ENCODE measurements around the gene ENTPD1. TPM values are rescaled to one million over a fixed set of nuclear protein-coding genes. Genes with fewer than 3 reads are reported as not detected.
A peak's percentile ranks its signal among the peaks of the same experiment; 100 is the strongest.
"Not testable (repeated sequence)": the region's sequence is repeated elsewhere in the genome, so short reads cannot be mapped to it uniquely, and the experiment has no call there.

ENTPD1 gene
- total RNA-seq, 2 experiments from 2014 or later = 2.5 to 2.8 TPM

GRCh38 chr10:95889830-95890229 lies 133.9 kb downstream of the ENTPD1 start:
- Mint-ChIP-seq H3K9me3 (no peaks in the 10 kb centered on the region), H3K27me3 (no peaks in the 10 kb centered on the region), H3K27ac (no peak overlapping the region), H3K36me3 (peaks cover 34% of the 10 kb centered on the region), H3K4me3 (no peak overlapping the region), H3K4me1 (ENCODE audit: low read depth) (no peaks in the 10 kb centered on the region)
- POLR2A ChIA-PET = no interaction called here
- DNase-seq = no peak
- CTCF ChIA-PET = no interaction called here
- intact Hi-C loops (cut with micrococcal nuclease) = no loop called here

GRCh38 chr10:95896071-95896850 lies 140.3 kb downstream of the ENTPD1 start:
- Mint-ChIP-seq H3K36me3 (peaks cover 58% of the 10 kb centered on the region), H3K27ac (no peak overlapping the region)
- intact Hi-C loops (cut with micrococcal nuclease) = no loop called here

DNA sequence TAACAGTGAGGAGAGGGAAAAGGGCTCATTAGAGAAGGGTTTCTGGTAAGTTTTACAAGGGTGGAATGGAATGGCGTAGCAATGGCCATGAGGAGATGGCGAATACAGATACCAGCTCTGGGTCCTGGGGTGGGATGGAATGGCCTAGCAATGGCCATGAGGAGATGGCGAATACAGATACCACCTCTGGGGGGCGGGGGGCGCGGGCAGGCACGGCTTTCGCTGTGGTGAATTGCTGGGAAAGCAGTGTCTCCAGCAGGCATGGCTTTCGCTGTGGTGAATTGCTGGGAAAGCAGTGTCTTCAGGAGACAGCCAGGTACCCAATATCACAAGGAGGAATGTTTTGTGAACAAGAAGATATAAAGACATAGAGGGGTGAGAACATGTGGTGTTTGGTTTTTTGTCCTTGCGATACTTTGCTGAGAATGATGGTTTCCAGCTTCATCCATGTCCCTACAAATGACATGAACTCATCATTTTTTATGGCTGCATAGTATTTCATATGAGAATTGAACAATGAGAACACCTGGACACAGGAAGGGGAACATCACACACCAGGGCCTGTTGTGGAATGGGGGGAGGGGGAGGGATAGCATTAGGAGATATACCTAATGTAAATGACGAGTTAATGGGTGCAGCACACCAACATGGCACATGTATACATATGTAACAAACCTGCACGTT lies 150.1 kb downstream of the ENTPD1 start:
- H3K36me3 Mint-ChIP-seq, H3K9me3 Mint-ChIP-seq, H3K27me3 Mint-ChIP-seq, H3K27ac Mint-ChIP-seq, POLR2A ChIA-PET, H3K4me3 Mint-ChIP-seq, DNase-seq: not testable (repeated sequence)
- intact Hi-C loops (cut with micrococcal nuclease) = loop anchor here (2.0 to 5.0 kb wide), 2 partner anchors 225 to 436 kb away; partner anchors contain the start of gene ZNF518A
- peaks cover 12% of the 10 kb centered on the region for H3K4me1 Mint-ChIP-seq (ENCODE audit: low read depth)
- CTCF ChIA-PET = interaction anchor here (0.6 to 2.1 kb wide), 4 partner anchors 39 to 212 kb away, joined by 3 to 16 read pairs (median 6); partner anchors contain the start of gene TCTN3

More at GRCh38 chr10:95896071-95896850, 140.3 kb downstream of the ENTPD1 start:
- no peaks in the 10 kb centered on the region for H3K4me1 Mint-ChIP-seq (ENCODE audit: low read depth)
- CTCF ChIA-PET = no interaction called here
- H3K27me3 Mint-ChIP-seq = no peaks in the 10 kb centered on the region
- POLR2A ChIA-PET = no interaction called here
- no peak overlapping the region for H3K4me3 Mint-ChIP-seq
- H3K9me3 Mint-ChIP-seq = no peaks in the 10 kb centered on the region
- no peak for DNase-seq

DNA sequence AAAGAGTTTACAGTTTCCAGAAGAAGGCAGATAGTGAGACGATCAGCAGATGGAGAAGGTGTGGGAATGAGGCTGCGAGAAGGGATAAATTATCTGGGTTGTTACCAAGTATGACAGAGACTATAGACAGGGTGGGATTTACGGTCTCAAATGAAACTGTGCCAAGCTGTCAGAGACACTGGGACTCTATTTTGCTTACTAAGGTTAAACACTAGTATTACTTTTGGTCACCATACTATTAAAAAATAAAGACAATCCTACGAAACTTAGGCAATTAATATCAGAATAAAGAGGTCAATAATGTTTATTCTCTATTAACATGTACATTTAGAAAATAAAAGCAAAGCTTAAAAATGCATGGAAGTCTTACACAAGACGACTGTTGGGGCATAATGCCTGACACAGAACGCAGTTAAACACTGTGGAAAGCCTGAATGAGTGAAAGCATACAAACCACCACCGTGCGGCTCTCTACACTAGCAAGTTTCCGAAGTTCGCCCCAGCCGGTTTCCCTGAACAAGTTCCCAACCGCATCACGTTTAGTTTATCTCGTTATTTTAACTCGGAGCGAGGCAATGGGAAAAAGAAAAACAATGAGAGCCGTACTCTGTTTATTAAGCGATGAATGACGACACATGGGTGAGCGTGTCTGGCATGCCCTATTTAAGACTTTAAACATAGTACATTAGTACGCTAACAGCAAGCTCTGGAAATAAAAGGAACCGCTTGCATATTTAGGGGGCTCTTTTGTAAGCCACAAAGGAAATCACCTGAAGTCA lies 150.9 kb downstream of the ENTPD1 start:
- H3K27ac Mint-ChIP-seq = peak overlapping the region; percentile 59
- POLR2A ChIA-PET = interaction anchor here (0.7 kb wide), 1 partner anchor 213 kb away, joined by 3 read pairs; the partner anchor contains the start of gene TCTN3

DNA sequence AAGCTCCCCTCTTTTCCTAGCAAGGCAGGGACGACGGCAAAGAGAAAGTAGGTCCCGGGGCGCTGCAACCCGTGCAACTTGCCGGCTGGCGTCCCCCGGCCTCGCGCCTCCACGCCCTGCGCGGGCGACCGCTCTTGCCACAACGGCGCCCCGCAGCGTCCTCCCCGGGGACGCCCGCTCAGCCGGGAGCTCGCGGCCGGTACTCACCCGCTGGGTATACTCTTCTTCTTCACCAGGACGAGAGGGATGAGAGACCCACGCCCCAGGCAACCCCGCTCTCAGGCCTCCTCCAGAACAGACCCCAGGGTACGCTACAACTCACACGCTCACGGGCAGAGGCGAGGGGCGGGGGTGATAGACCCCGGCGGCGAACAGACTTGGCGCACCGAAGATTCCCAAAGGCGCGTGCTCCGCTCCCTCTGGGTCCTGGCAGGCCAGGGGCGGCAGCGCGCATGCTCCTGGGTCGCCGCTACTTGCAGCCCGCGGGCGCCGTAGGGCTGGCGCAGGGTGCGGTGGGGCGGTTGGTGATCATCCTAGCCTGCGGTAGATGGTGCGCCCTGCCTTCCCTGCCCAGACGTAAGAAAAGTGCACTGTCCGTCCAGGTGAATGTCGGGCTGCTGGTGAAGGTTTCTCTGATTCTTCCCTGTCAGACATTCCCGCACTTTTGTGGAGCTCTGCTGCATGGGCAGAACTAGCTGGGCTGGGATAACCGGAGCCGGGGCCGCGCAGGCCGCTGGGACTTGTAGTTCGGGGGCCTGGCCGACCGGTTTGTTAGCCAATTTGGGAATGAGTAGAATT lies 151.7 kb downstream of the ENTPD1 start, which contains the start of gene CC2D2B:
Gene CC2D2B, plus strand, starts transcription at position 520 of the 798 bp plus-strand sequence. CDS start 3,349 bp downstream, outside the sequence.
- DNase-seq = peak; percentile 75
- Mint-ChIP-seq H3K27ac (peak within 1 kb of the TSS; percentile 89), H3K4me3 (peak within 1 kb of the TSS; percentile 92), H3K27me3 (peaks cover 2% of the 10 kb centered on the region), H3K36me3 (peaks cover 2% of the 10 kb centered on the region), H3K9me3 (no peaks in the 10 kb centered on the region), H3K4me1 (ENCODE audit: low read depth) (peaks cover 12% of the 10 kb centered on the region)
- POLR2A ChIA-PET = interaction anchor here (0.7 kb wide), 1 partner anchor 214 kb away, joined by 3 read pairs; the partner anchor contains the start of gene TCTN3
- CTCF ChIA-PET = interaction anchor here (0.7 to 2.1 kb wide), 5 partner anchors 43 to 234 kb away, joined by 3 to 16 read pairs (median 4); partner anchors contain the start of gene TCTN3
- intact Hi-C loops (cut with micrococcal nuclease) = loop anchor here (1.0 to 5.0 kb wide), 5 partner anchors 137 to 435 kb away; partner anchors contain the start of gene ZNF518A

More for the DNA sequence above, 150.9 kb downstream of the ENTPD1 start:
- no peaks in the 10 kb centered on the region for H3K9me3 Mint-ChIP-seq
- H3K4me1 Mint-ChIP-seq (ENCODE audit: low read depth) = peaks cover 12% of the 10 kb centered on the region
- CTCF ChIA-PET = interaction anchor here (0.7 to 2.1 kb wide), 5 partner anchors 42 to 235 kb away, joined by 3 to 16 read pairs (median 4); partner anchors contain the start of gene TCTN3
- H3K36me3 Mint-ChIP-seq = peaks cover 2% of the 10 kb centered on the region
- intact Hi-C loops (cut with micrococcal nuclease) = loop anchor here (1.0 to 5.0 kb wide), 5 partner anchors 137 to 435 kb away; partner anchors contain the start of gene ZNF518A
- H3K27me3 Mint-ChIP-seq = no peaks in the 10 kb centered on the region
- DNase-seq = peak; percentile 64
- H3K4me3 Mint-ChIP-seq = peak overlapping the region; percentile 92

DNA sequence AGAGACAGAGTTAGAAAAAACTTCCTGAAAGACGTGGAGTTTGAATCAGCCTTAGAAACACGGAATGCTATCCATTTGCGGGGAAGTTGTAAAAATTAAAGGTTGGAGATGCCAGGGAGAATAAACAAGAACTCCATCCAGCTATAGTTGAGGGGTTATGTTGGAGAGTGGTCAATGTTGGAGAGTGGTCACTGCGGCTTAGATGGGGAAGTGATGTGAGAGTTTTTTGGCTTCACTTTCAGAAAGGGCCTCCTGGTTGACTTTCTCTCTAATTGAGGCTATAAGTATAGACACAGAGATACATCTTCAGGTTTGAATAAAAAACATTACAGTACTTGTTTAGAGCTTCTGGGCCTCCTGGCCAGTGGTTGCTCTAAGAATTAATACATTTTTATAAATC lies 152.5 kb downstream of the ENTPD1 start:
- H3K36me3 Mint-ChIP-seq = peaks cover 2% of the 10 kb centered on the region
- no peak overlapping the region for H3K27ac Mint-ChIP-seq
- H3K4me1 Mint-ChIP-seq (ENCODE audit: low read depth) = peaks cover 12% of the 10 kb centered on the region

DNA sequence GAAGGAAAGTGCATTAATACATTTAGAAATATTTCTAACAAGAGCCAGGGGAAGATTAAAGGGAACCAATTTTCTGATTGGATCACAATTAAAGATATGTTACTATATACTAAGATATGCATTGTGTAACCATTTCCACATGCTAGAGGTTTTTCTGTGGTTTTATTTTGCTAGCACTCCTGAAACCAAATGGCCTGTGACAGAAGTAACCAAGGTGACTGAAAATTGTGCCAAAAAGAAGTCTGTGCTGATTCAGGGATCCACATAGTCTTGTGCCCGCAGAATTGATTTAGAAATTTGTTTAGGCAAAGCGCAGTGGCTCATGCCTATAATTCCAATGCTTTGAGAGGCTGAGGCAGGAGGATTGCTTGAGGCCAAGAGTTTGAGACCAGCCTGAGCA lies 153.6 kb downstream of the ENTPD1 start:
- Mint-ChIP-seq H3K36me3 (peaks cover 2% of the 10 kb centered on the region), H3K27ac (no peak overlapping the region), H3K9me3 (no peaks in the 10 kb centered on the region), H3K4me1 (ENCODE audit: low read depth) (peaks cover 12% of the 10 kb centered on the region), H3K27me3 (peaks cover 5% of the 10 kb centered on the region), H3K4me3 (no peak overlapping the region)
- intact Hi-C loops (cut with micrococcal nuclease) = loop anchor here (5.0 kb wide), 1 partner anchor 433 kb away; no protein-coding TSS in a partner anchor
- no peak for DNase-seq
- POLR2A ChIA-PET = interaction anchor here (0.6 kb wide), 1 partner anchor 39 kb away, joined by 3 read pairs; no protein-coding TSS in a partner anchor
- CTCF ChIA-PET = no interaction called here

More for the DNA sequence above, 152.5 kb downstream of the ENTPD1 start:
- peaks cover 2% of the 10 kb centered on the region for H3K27me3 Mint-ChIP-seq
- ChIA-PET CTCF (interaction anchor here (2.1 kb wide), 2 partner anchors 43 to 214 kb away, joined by 7 to 16 read pairs; partner anchors contain the start of gene TCTN3), POLR2A (no interaction called here)
- intact Hi-C loops (cut with micrococcal nuclease) = loop anchor here (5.0 kb wide), 1 partner anchor 434 kb away; no protein-coding TSS in a partner anchor
- H3K4me3 Mint-ChIP-seq = peak overlapping the region; percentile 33
- no peaks in the 10 kb centered on the region for H3K9me3 Mint-ChIP-seq
- no peak for DNase-seq

DNA sequence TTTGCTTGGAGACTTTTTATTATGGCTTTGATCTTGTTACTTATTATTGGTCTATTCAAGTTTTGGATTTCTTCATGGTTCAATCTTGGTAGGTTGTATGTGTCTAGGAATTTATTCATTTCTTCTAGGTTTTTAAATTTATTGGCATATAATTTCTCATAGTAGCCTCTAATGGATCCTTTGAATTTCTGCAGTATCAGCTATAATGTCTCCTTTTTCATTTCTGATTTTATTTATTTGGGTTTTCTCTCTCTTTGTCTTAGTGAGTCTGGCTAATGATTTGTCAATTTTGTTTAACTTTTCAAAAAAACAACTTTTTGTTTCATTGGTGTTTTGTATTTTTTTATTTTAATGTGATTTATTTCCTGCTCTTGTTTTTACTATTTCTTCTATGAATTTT lies 160.1 kb downstream of the ENTPD1 start:
- H3K4me1 Mint-ChIP-seq (ENCODE audit: low read depth); intact Hi-C loops (cut with micrococcal nuclease); H3K9me3 Mint-ChIP-seq; H3K4me3 Mint-ChIP-seq; POLR2A ChIA-PET; H3K27ac Mint-ChIP-seq; H3K36me3 Mint-ChIP-seq; DNase-seq; CTCF ChIA-PET: not testable (repeated sequence)
- peaks cover 15% of the 10 kb centered on the region for H3K27me3 Mint-ChIP-seq

Other genes starting within 250 kb of the ENTPD1 start
- gene SORBS1, start 194.8 kb upstream of the ENTPD1 start, total RNA-seq = 1 to 10 TPM; 1.5 to 1.8 TPM
- gene ALDH18A1, start 99.5 kb upstream of the ENTPD1 start, total RNA-seq = 10 to 100 TPM; 68.6 to 69.5 TPM
- 10 to 100 TPM; 22.9 to 26.3 TPM for gene TCTN3, start 62.2 kb upstream of the ENTPD1 start, total RNA-seq
- gene CC2D2B, start 151.8 kb downstream of the ENTPD1 start, total RNA-seq = under 1 TPM in 1 of 2 experiments, not detected in 1; 0.15 TPM